Upper lobe of left lung (tissue), 6 donors: Measurements from ENCODE around the gene REPS1. TPM values are rescaled to one million over a fixed set of nuclear protein-coding genes. Genes with fewer than 3 reads are reported as not detected.

ENCODE experiments used
- ATAC-seq, 2 donors: fragments of 200-7000 bp; cut with Tn5 transposase; one replicate each; pipeline ENCODE4 v1.9.1; 2022; ENCODE audit warnings: mild to moderate bottlenecking in 2 of 2, moderate library complexity in 2 of 2; ENCODE audit not compliant: low FRiP score in 2 of 2
- DNase-seq, 2 donors: peaks; one replicate each; pipeline ENCODE4 v3.0.0-alpha.2; 2019 to 2020
- H3K27ac ChIP-seq, 4 donors: fragments of 200-600 bp; sonication (generic); one replicate each; pipeline ENCODE4 v1.5.1; 2016 to 2019
- H3K27me3 ChIP-seq, 4 donors: fragments of 200-600 bp; sonication (generic); one replicate each; pipeline ENCODE4 v1.5.1; 2017 to 2019
- H3K36me3 ChIP-seq, 4 donors: fragments of 200-600 bp; sonication (generic); one replicate each; pipeline ENCODE4 v1.5.1; 2016 to 2019
- H3K4me1 ChIP-seq, 4 donors: fragments of 200-600 bp; sonication (generic); one replicate each; pipeline ENCODE4 v1.5.1; 2018 to 2019
- H3K4me3 ChIP-seq, 4 donors: fragments of 200-600 bp; sonication (generic); one replicate each; pipeline ENCODE4 v1.5.1; 2017 to 2019; ENCODE audit warnings: mild to moderate bottlenecking in 2 of 4, moderate library complexity in 1 of 4
- H3K9me3 ChIP-seq, 4 donors: fragments of 200-600 bp; sonication (generic); one replicate each; pipeline ENCODE4 v1.5.1; 2018 to 2019
- CTCF ChIP-seq, 6 experiments: fragments of 450-650 bp in 4 of 6; fragments of 200-600 bp in 2 of 6; sonication (generic) in 2 of 6; IDR thresholded peaks; one replicate each; pipeline ENCODE4 v1.5.1; 2016 to 2019; ENCODE audit warnings: antibody characterized with exemption in 6 of 6
- EP300 ChIP-seq, 4 donors: sonication (generic); formaldehyde crosslinking; IDR thresholded peaks; one replicate each; pipeline ENCODE4 v1.5.1; 2017; ENCODE audit warnings: antibody characterized with exemption in 4 of 4, control low read depth in 2 of 4
- POLR2A ChIP-seq, 4 donors: fragments of 450-650 bp; IDR thresholded peaks; one replicate each; pipeline ENCODE4 v1.5.1; 2016 to 2017; ENCODE audit warnings: antibody characterized with exemption in 4 of 4, mild to moderate bottlenecking in 2 of 4
- POLR2AphosphoS5 ChIP-seq, 2 donors: sonication (generic); formaldehyde crosslinking; IDR thresholded peaks; one replicate each; pipeline ENCODE4 v1.5.1; 2017; ENCODE audit warnings: antibody characterized with exemption in 2 of 2
- WGBS, 2 donors: methylation state at CpG; one replicate each; pipeline ENCODE4 v1.1.5; 2017 to 2018; 5-methylcytosine and 5-hydroxymethylcytosine counted together
- total RNA-seq, 6 donors: library from RNA; depleted of rRNA in 4 of 6; stranded (reverse); fragments of >200 nt in 4 of 6; gene quantifications; one replicate each; pipeline versions ENCODE4 v1.1.0 to v1.2.1, GENCODE V29; 2016 to 2021
- donor health status: DM: no; HTN: no; CAD: no; lungs with moderate emphysema.
- donor health status: DM: no; HTN: yes; CAD: no; lungs with severe emphysema.

REPS1 gene
- total RNA-seq, 6 donors from 2014 or later = 30.8 to 90.1 (median 38.6) TPM

- Histone ChIP-seq H3K4me3 (no peak overlapping the region), H3K36me3 (no peaks in the 10 kb centered on the region), H3K27me3 (no peaks in the 10 kb centered on the region), H3K9me3 (no peaks in the 10 kb centered on the region), H3K27ac (no peak overlapping the region), H3K4me1 (no peaks in the 10 kb centered on the region)
- no peak for ATAC-seq
- TF ChIP-seq POLR2A (IDR thresholded peaks at IDR 0.05) = no peak
- no peak for TF ChIP-seq CTCF (IDR thresholded peaks at IDR 0.05)
- no peak for TF ChIP-seq EP300 (IDR thresholded peaks at IDR 0.05)
- no peak for TF ChIP-seq POLR2AphosphoS5 (IDR thresholded peaks at IDR 0.05)
- no peak for DNase-seq
- WGBS, 2 donors = 52 to 54% methylated on average over 10 of the region's 10 CpGs
Measured at GRCh38 chr6:138857775-138858174, 130.3 kb downstream of the REPS1 start.

GRCh38 chr6:138856654-138857053 lies 131.4 kb downstream of the REPS1 start:
- no peak overlapping the region for H3K4me3 ChIP-seq
- H3K36me3 ChIP-seq = no peaks in the 10 kb centered on the region
- ATAC-seq (no peak), DNase-seq (no peak)
- TF ChIP-seq POLR2AphosphoS5 (IDR thresholded peaks at IDR 0.05) = no peak
- no peak for TF ChIP-seq POLR2A (IDR thresholded peaks at IDR 0.05)
- no peak for TF ChIP-seq EP300 (IDR thresholded peaks at IDR 0.05)
- TF ChIP-seq CTCF (IDR thresholded peaks at IDR 0.05) = no peak
- WGBS, 2 donors = 81 to 88% methylated on average over 6 of the region's 6 CpGs
- H3K4me1 ChIP-seq = no peaks in the 10 kb centered on the region
- no peaks in the 10 kb centered on the region for H3K9me3 ChIP-seq
- no peaks in the 10 kb centered on the region for H3K27me3 ChIP-seq
- H3K27ac ChIP-seq = no peak overlapping the region

Other genes starting within 250 kb of the REPS1 start
- gene CCDC28A, start 214.5 kb downstream of the REPS1 start, total RNA-seq = 10 to 100 TPM; 12.7 to 39.6 (median 22.8) TPM
- 10 to 100 TPM in 1 of 6 donors, 1 to 10 TPM in 4, under 1 TPM in 1; 0.20 to 28.4 (median 3.1) TPM for gene ECT2L, start 192.2 kb downstream of the REPS1 start, total RNA-seq
- 10 to 100 TPM; 10.3 to 40.8 (median 28.9) TPM for gene ABRACL, start 40.5 kb upstream of the REPS1 start, total RNA-seq
- gene HECA, start 146.8 kb upstream of the REPS1 start, total RNA-seq = 10 to 100 TPM; 34.4 to 57.6 (median 41.2) TPM